NB4 (cell line): ENCODE data around the gene ZSWIM5.
A peak's percentile ranks its signal among the peaks of the same experiment; 100 is the strongest.
"Not testable (repeated sequence)": the region's sequence is repeated elsewhere in the genome, so short reads cannot be mapped to it uniquely, and the experiment has no call there.

Source experiments
- DNase-seq: peaks from one replicate; pipeline ENCODE4 v3.0.0; 2010; ENCODE audit warnings: low read depth
- H3K4me3 ChIP-seq: one replicate; pipeline ENCODE4 v1.5.1; 2011; ENCODE audit warnings: mild to moderate bottlenecking, low read depth, low read length, moderate library complexity
- MAX ChIP-seq: IDR thresholded peaks from 2 replicates; pipeline ENCODE4 v1.6.1; 2011; ENCODE audit warnings: low read depth, low read length
- MYC ChIP-seq: IDR thresholded peaks from 2 replicates; pipeline ENCODE4 v1.6.1; 2011; ENCODE audit warnings: low read depth, low read length
- POLR2A ChIP-seq: IDR thresholded peaks from 2 replicates; pipeline ENCODE4 v1.6.1; 2011; ENCODE audit warnings: mild to moderate bottlenecking; ENCODE audit not compliant: insufficient read length; ENCODE audit errors: extremely low read depth
- TF ChIP-seq, protein P1 (sequence below): IDR thresholded peaks from one replicate; pipeline ENCODE4 v1.5.1; 2012; ENCODE audit warnings: low read depth, low read length

The ZSWIM5 gene

DNA sequence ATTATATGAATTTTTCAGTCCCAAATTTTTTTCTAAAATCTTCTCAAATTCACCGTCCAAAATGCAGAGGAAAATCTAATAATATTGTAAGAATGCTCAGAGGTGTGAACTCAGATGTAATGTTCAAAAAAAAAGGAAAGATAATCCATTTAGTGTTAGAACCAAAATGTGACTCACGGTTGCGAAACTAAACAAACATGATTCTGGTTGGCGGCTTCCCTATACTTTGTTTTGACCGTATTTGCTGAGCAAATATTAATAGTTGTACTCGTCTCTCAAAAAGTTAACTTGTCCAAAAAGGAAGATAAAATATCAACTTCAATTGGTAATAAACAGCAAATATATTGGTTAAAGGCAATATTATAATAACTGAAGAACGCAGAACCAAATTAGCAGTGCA, 34.4 kb downstream of the ZSWIM5 start:
- no peak for TF ChIP-seq MAX
- TF ChIP-seq, protein P1, sequence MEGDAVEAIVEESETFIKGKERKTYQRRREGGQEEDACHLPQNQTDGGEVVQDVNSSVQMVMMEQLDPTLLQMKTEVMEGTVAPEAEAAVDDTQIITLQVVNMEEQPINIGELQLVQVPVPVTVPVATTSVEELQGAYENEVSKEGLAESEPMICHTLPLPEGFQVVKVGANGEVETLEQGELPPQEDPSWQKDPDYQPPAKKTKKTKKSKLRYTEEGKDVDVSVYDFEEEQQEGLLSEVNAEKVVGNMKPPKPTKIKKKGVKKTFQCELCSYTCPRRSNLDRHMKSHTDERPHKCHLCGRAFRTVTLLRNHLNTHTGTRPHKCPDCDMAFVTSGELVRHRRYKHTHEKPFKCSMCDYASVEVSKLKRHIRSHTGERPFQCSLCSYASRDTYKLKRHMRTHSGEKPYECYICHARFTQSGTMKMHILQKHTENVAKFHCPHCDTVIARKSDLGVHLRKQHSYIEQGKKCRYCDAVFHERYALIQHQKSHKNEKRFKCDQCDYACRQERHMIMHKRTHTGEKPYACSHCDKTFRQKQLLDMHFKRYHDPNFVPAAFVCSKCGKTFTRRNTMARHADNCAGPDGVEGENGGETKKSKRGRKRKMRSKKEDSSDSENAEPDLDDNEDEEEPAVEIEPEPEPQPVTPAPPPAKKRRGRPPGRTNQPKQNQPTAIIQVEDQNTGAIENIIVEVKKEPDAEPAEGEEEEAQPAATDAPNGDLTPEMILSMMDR = no peak
- no peak for TF ChIP-seq MYC
- no peak for TF ChIP-seq POLR2A
- peak; percentile 73 for DNase-seq
- no peak overlapping the region for H3K4me3 ChIP-seq

DNA sequence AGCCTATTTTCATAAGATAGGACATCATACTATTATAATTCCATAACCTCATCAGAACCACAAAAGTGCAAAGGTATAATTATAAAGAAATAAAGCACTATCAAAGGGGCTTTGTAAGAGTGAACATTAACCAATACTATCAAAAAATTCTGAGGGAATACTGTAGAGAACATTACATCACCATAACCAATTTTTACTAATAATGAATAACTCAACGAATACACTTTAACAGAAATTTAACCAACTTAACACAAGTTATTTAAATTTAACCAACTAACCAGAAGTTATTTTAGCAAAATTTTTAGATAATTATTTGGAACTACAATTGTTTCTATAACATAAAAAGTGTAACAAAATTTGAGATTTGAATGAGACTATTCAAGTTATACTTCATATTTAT, 34.8 kb downstream of the ZSWIM5 start:
- TF ChIP-seq, protein P1 = no peak
- TF ChIP-seq MAX (no peak), MYC (no peak), POLR2A (no peak)
- no peak overlapping the region for H3K4me3 ChIP-seq
- DNase-seq = no peak

DNA sequence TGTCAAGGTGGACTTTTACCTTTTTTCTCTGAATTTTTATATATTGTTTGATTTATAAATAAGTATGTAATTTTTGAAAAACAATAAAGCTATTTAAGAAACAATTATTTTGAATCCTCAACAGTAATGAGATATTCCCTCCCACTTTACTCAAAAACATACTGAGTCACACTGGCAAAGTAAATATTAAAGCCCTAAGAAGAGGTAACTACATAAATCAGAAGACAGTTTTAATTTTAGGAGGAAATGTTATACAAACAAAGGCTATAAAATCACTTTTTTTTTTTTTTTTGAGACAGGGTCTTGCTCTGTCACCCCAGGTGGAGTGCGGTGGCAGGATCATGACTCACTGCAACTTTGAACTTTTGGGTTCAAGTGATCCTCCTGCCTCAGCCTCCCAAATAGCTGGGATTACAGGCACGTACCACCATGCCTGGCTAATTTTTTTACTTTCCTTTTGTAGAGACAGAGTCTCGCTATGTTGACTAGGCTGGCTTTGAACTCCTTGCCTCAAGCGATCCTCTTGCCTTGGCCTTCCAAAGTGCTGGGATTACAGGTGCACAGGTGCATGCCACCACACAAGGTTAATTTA, 36.2 kb downstream of the ZSWIM5 start:
- TF ChIP-seq MYC (no peak), MAX (no peak), POLR2A (no peak)
- TF ChIP-seq, protein P1 = no peak
- DNase-seq = no peak
- H3K4me3 ChIP-seq = no peak overlapping the region

DNA sequence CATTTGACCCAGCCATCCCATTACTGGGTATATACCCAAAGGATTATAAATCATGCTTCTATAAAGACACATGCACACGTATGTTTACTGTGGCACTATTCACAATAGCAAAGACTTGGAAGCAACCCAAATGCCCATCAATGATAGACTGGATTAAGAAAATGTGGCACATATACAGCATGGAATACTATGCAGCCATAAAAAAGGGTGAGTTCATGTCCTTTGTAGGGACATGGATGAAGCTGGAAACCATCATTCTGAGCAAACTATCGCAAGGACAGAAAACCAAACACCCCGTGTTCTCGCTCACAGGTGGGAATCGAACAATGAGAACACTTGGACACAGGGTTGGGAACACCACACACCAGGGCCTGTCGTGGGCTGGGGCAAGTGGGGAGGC, 38.5 kb downstream of the ZSWIM5 start:
- not testable (repeated sequence) for DNase-seq, H3K4me3 ChIP-seq

GRCh38 chr1:45164307-45164706, 42.1 kb downstream of the ZSWIM5 start:
- H3K4me3 ChIP-seq, DNase-seq: not testable (repeated sequence)

DNA sequence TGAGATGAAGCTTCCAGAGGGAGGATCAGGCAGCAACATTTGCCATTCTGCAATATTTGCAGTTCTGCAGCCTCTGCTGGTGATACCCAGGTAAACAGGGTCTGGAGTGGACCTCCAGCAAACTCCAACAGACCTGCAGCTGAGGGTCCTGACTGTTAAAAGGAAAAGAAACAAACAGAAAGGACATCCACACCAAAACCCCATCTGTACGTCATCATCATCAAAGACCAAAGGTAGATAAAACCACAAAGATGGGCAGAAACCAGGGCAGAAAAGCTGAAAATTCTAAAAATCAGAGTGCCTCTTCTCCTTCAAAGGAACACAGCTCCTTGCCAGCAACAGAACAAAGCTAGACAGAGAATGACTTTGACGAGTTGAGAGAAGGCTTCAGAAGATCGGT, 43.3 kb downstream of the ZSWIM5 start:
- not testable (repeated sequence) for H3K4me3 ChIP-seq, DNase-seq

DNA sequence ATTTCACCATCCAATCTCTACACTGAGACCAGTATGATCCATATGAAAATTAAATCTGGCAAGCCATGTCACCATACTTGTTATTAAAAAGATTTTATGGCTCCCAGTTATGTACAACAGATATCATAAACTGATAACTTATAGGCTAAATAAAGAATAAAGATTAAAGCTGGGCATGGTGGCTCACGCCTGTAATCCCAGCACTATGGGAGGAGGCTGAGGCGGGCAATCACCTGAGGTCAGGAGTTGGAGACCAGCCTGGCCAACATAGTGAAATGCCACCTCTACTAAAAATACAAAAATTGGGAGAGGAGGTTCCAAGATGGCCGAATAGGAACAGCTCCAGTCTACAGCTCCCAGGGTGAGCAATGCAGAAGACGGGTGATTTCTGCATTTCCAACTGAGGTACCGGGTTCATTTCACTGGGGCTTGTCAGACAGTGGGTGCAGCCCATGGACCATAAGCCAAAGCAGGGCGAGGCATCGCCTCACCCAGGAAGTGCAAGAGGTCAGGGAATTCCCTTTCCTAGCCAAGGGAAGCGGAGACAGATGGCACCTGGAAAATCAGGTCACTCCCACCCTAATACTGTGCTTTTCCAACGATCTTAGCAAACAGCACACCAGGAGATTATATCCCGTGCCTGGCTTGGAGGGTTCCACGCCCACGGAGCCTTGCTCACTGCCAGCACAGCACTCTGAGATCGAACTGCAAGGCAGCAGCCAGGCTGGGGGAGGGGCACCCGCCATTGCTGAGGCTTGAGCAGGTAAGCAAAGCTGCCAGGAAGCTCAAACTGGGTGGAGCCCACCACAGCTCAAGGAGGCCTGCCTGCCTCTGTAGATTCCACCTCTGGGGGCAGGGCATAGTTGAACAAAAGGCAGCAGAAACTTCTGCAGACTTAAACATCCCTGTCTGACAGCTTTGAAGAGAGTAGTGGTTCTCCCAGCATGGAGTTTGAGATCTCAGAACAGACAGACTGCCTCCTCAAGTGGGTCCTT, 44.1 kb downstream of the ZSWIM5 start:
- not testable (repeated sequence) for DNase-seq, H3K4me3 ChIP-seq

DNA sequence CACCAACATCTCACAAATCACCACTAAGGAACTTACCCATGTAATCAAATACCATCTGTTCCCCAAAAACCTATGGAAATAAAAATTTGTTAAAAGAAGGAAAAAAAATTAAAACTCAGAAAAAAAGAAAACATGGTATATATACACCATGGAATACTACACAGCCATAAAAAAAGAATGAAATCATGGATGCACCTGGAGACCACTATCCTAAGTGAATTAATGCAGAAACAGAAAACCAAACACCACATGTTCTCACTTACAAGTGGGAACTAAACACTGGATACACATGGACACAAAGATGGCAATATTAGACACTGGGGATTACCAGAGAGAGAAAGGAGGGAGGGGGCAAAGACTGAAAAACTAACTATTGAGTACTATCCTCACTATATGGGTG, 50.4 kb downstream of the ZSWIM5 start:
- no peak for DNase-seq
- H3K4me3 ChIP-seq = no peak overlapping the region
- TF ChIP-seq, protein P1 = no peak
- TF ChIP-seq MAX = no peak
- TF ChIP-seq MYC = no peak
- no peak for TF ChIP-seq POLR2A
